RWPE2 (cell line): Measurements from ENCODE around the gene TLE3.

ENCODE experiments used
- ATAC-seq: fragments of 200-7000 bp; cut with Tn5 transposase; 3 replicates; pipeline ENCODE4 v1.9.1; 2021; ENCODE audit warnings: low read depth
- DNase-seq: peaks from one replicate; pipeline ENCODE4 v3.0.0-alpha.2; 2020; ENCODE audit warnings: low spot score
- H3K27ac ChIP-seq: fragments of 450-650 bp; 2 replicates; pipeline ENCODE4 v1.5.1; 2017; ENCODE audit warnings: mild to moderate bottlenecking; ENCODE audit not compliant: poor library complexity, severe bottlenecking
- H3K27me3 ChIP-seq: fragments of 250-450 bp; sonication (Bioruptor Pico); 2 replicates; pipeline ENCODE4 v1.5.1; 2021; ENCODE audit warnings: mild to moderate bottlenecking, moderate library complexity; ENCODE audit not compliant: insufficient read depth, poor library complexity, severe bottlenecking
- H3K36me3 ChIP-seq: fragments of 250-450 bp; sonication (Bioruptor Pico); 2 replicates; pipeline ENCODE4 v1.5.1; 2020; ENCODE audit warnings: low read depth, mild to moderate bottlenecking, moderate library complexity
- H3K4me1 ChIP-seq: fragments of 250-450 bp; sonication (Bioruptor Pico); 2 replicates; pipeline ENCODE4 v1.5.1; 2021; ENCODE audit warnings: mild to moderate bottlenecking, moderate library complexity; ENCODE audit not compliant: insufficient read depth, poor library complexity, severe bottlenecking
- H3K4me3 ChIP-seq: fragments of 250-450 bp; sonication (Bioruptor Pico); 2 replicates; pipeline ENCODE4 v1.5.1; 2021; ENCODE audit warnings: mild to moderate bottlenecking, moderate library complexity; ENCODE audit not compliant: severe bottlenecking
- H3K9me3 ChIP-seq: fragments of 250-450 bp; sonication (Bioruptor Pico); 2 replicates; pipeline ENCODE4 v1.5.1; 2021; ENCODE audit warnings: mild to moderate bottlenecking, moderate library complexity; ENCODE audit not compliant: severe bottlenecking
- CTCF ChIP-seq: fragments of 450-650 bp; IDR thresholded peaks from one replicate; pipeline ENCODE4 v1.5.1; 2017; ENCODE audit warnings: mild to moderate bottlenecking, moderate library complexity; ENCODE audit not compliant: poor library complexity, severe bottlenecking

The TLE3 gene

GRCh38 chr15:70126362-70126761 lies 28.6 kb upstream of the TLE3 start:
- DNase-seq = peak; percentile 54
- no peak for ATAC-seq
- TF ChIP-seq CTCF = no peak
- H3K27ac ChIP-seq = no peak overlapping the region
- H3K9me3 ChIP-seq = no peaks in the 10 kb centered on the region
- no peak overlapping the region for H3K4me3 ChIP-seq
- no peaks in the 10 kb centered on the region for H3K36me3 ChIP-seq
- peaks cover 4% of the 10 kb centered on the region for H3K27me3 ChIP-seq
- no peaks in the 10 kb centered on the region for H3K4me1 ChIP-seq

- Histone ChIP-seq H3K4me1 (no peaks in the 10 kb centered on the region), H3K9me3 (no peaks in the 10 kb centered on the region), H3K36me3 (no peaks in the 10 kb centered on the region), H3K4me3 (no peak overlapping the region), H3K27ac (no peak overlapping the region), H3K27me3 (peaks cover 4% of the 10 kb centered on the region)
- peak; percentile 21 for DNase-seq
- no peak for TF ChIP-seq CTCF
- ATAC-seq = no peak
Observed at GRCh38 chr15:70125605-70126004, 27.9 kb upstream of the TLE3 start.

- ATAC-seq (peak; percentile 77), DNase-seq (no peak)
- H3K27ac ChIP-seq = no peak overlapping the region
- H3K4me1 ChIP-seq = no peaks in the 10 kb centered on the region
- peak; percentile 56 for TF ChIP-seq CTCF
- H3K36me3 ChIP-seq = no peaks in the 10 kb centered on the region
- no peak overlapping the region for H3K4me3 ChIP-seq
- peaks cover 4% of the 10 kb centered on the region for H3K27me3 ChIP-seq
- no peaks in the 10 kb centered on the region for H3K9me3 ChIP-seq
Observed at GRCh38 chr15:70121624-70122302, 24.0 kb upstream of the TLE3 start.

GRCh38 chr15:70120958-70121623 lies 23.4 kb upstream of the TLE3 start:
- no peak overlapping the region for H3K27ac ChIP-seq
- no peaks in the 10 kb centered on the region for H3K9me3 ChIP-seq
- DNase-seq (no peak), ATAC-seq (no peak)
- no peaks in the 10 kb centered on the region for H3K4me1 ChIP-seq
- H3K36me3 ChIP-seq = no peaks in the 10 kb centered on the region
- no peak for TF ChIP-seq CTCF
- no peak overlapping the region for H3K4me3 ChIP-seq
- H3K27me3 ChIP-seq = peaks cover 4% of the 10 kb centered on the region

GRCh38 chr15:70119911-70120508 lies 22.3 kb upstream of the TLE3 start:
- Histone ChIP-seq H3K4me1 (no peaks in the 10 kb centered on the region), H3K36me3 (no peaks in the 10 kb centered on the region), H3K27ac (no peak overlapping the region), H3K4me3 (no peak overlapping the region), H3K9me3 (no peaks in the 10 kb centered on the region), H3K27me3 (peaks cover 4% of the 10 kb centered on the region)
- TF ChIP-seq CTCF = no peak
- ATAC-seq (no peak), DNase-seq (no peak)
